GM10248 (cell line): ENCODE data around the gene SRRM2.

Experiments used
- CTCF ChIA-PET: fragments of 300-600 bp; sonication (Branson Sonifier 250); formaldehyde crosslinking; extraction: SDS; loops from one replicate; lab custom pipeline; 2021; ENCODE audit warnings: antibody characterized with exemption; lab: Yijun Ruan, JAX
- POLR2A ChIA-PET: fragments of 350-650 bp; sonication (Branson Sonifier 250); formaldehyde crosslinking; extraction: SDS; loops from one replicate; lab custom pipeline; 2020; ENCODE audit warnings: antibody characterized with exemption; lab: Yijun Ruan, JAX
- DNase-seq: peaks from one replicate; pipeline ENCODE4 v3.0.0; 2012; ENCODE audit errors: extremely low spot score
- CTCF ChIP-seq: IDR thresholded peaks from 2 replicates; pipeline ENCODE4 v1.5.1; 2012; ENCODE audit warnings: mild to moderate bottlenecking, low read depth; ENCODE audit errors: extremely low read depth, missing control alignments, control extremely low read depth

Gene SRRM2

GRCh38 chr16:2809149-2809760, 56.8 kb downstream of the SRRM2 start:
- DNase-seq, result no peak
- ChIA-PET CTCF (no interaction called here), POLR2A (no interaction called here)
- no peak for TF ChIP-seq CTCF

GRCh38 chr16:2810651-2811050, 58.2 kb downstream of the SRRM2 start:
- no peak for TF ChIP-seq CTCF
- ChIA-PET POLR2A (interaction anchor here (0.6 kb wide), 1 partner anchor 39 kb away, joined by 3 read pairs; no protein-coding TSS in a partner anchor), CTCF (interaction anchor here (1.4 to 1.7 kb wide), 2 partner anchors 11 to 28 kb away, joined by 4 to 5 read pairs; no protein-coding TSS in a partner anchor)
- DNase-seq, result no peak

- no peak for DNase-seq
- POLR2A ChIA-PET, result no interaction called here
- CTCF ChIA-PET, result interaction anchor here (1.0 to 1.7 kb wide), 3 partner anchors 10 to 56 kb away, joined by 3 to 5 read pairs (median 4); no protein-coding TSS in a partner anchor
- TF ChIP-seq CTCF, result no peak
Observed at GRCh38 chr16:2811703-2812471, 59.4 kb downstream of the SRRM2 start.

- ChIA-PET CTCF (interaction anchor here (1.7 kb wide), 1 partner anchor 55 kb away, joined by 5 read pairs; no protein-coding TSS in a partner anchor), POLR2A (no interaction called here)
- TF ChIP-seq CTCF, result no peak
- no peak for DNase-seq
Observed at GRCh38 chr16:2813771-2814221, 61.4 kb downstream of the SRRM2 start.

- TF ChIP-seq CTCF, result no peak
- POLR2A ChIA-PET, result no interaction called here
- no peak for DNase-seq
- CTCF ChIA-PET, result interaction anchor here (1.7 kb wide), 1 partner anchor 54 kb away, joined by 5 read pairs; no protein-coding TSS in a partner anchor
Observed at GRCh38 chr16:2814551-2815298, 62.3 kb downstream of the SRRM2 start.

- TF ChIP-seq CTCF, result no peak
- no peak for DNase-seq
- ChIA-PET POLR2A (no interaction called here), CTCF (interaction anchor here (1.2 kb wide), 1 partner anchor 112 kb away, joined by 3 read pairs; no protein-coding TSS in a partner anchor)
Observed at GRCh38 chr16:2815299-2815771, 62.9 kb downstream of the SRRM2 start.
